Adrenal gland (tissue), 5 donors: ENCODE results near the gene DCBLD1.

ENCODE experiments used
- CTCF ChIP-seq, 6 experiments: fragments of 450-650 bp in 4 of 6; fragments of 200-600 bp in 2 of 6; sonication (generic) in 1 of 6; IDR thresholded peaks; 1 replicate in 5 of 6; 2 replicates in 1 of 6; pipeline versions ENCODE4 v1.5.1 to v1.8.0; 2016 to 2021; ENCODE audit warnings: antibody characterized with exemption in 6 of 6, mild to moderate bottlenecking in 2 of 6, moderate library complexity in 1 of 6
- POLR2A ChIP-seq, 2 donors: fragments of 450-650 bp; IDR thresholded peaks; one replicate each; pipeline ENCODE4 v1.6.1; 2017; ENCODE audit warnings: antibody characterized with exemption in 2 of 2, mild to moderate bottlenecking in 2 of 2, moderate library complexity in 1 of 2
- donor health status: DM: no; HTN: no; CAD: no.

- no peak for TF ChIP-seq CTCF (IDR thresholded peaks at IDR 0.05)
- TF ChIP-seq POLR2A (IDR thresholded peaks at IDR 0.05) = no peak
These were observed 56.1 kb downstream of the DCBLD1 start for GRCh38 chr6:117538615-117539014.
